HG03135 (cell line): Measurements from ENCODE around the gene RELT.

ENCODE experiments used
- ATAC-seq: cut with Tn5 transposase; IDR thresholded peaks from one replicate; pipeline ENCODE4 v1.9.1; 2021; ENCODE audit warnings: mild to moderate bottlenecking, moderate library complexity; ENCODE audit not compliant: unreplicated experiment

Gene RELT

DNA sequence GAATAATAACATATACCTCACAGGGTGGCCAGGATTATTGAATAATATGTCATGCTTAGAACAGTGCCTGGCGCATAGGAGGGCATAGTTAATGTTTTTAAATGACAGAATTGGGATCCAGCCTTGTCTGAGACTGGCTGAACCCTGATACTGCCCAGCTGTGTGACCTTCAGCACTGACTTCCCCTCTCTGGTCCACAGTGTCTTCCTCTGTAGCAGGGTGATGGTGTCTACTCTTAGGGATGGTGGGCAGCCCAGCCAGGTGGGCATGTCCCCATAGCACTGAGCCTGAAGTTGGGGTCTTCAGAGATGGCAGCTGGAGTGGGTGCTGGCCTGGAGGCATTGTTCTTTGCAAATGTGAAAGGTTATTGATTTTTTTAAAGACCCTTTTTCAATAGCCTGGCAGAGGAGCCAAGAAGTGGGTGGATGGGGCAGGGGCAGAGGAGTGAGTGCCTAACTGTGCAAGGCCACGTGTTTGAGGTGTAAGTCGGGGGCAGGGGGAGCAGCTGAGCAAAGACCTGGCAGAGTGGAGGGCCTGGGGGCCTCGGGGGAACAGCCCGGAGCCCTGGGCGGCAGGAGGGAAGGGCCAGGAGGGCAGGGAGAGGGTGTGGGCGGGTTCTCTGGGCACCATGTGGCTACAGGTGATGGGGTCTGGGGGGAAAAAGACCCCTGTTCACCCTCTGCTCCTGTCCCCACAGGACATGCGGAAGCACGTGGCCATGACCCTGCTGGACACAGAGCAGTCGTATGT is 29.8 kb upstream of the RELT start:
- ATAC-seq = no peak

DNA sequence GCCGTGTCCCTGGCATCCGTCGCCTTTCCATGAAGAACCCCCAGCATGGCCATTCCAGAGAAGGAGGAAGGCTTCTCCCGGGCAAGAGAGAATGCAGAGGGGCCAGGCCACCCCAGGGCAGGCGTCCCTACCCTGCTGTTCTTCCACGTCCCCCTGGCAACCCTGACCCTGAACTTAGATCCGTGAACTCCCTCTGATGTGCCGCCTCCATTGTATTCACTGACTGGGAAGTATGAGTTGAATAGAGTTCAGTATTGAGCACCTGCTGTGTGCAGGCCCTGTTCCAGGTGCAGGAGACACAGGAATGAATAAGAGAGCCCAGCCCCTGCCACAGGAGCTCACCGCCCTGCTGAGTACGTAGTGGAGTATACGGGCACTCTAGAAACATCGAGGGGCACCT is 29.1 kb upstream of the RELT start:
- ATAC-seq = no peak

DNA sequence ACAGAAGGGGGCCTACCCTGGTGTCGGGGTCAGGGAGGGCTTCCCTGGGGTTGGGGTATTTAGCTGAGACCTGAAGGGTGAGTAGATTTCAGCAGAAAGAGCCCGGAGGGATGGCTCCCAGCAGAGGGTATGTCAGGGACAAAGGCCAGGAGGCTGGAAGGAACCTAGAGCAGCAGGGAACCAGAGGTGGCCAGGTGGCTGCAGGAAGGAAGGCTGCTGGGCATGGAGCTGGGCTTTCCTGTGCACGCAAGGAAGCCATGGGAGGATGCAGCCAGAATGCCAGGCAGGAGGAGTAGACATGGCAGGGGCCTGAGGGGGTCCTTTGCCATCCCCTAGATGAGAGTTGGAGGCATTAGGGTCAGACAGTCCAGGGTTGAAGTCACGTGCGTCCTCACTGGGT is 27.4 kb upstream of the RELT start:
- no peak for ATAC-seq

DNA sequence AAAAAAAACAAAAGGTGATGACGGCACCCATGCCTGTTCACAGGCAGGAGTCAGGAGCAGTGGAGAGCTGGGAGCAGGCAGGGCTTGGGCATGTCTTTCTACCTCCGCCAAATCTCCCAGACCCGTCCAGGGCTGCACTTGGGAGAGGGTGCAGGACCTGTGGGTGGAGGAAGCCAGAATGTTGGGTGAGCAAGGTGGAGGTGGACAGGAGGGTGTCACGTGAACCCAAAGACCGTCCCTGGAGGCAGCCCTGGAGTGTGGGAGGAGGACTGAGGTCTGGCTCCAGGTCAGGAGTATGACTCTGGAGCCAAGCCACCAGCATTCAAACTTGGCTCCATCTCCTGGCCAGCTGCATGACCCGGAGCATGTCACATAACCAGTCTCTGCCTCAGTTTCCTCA is 26.6 kb upstream of the RELT start:
- ATAC-seq = no peak

DNA sequence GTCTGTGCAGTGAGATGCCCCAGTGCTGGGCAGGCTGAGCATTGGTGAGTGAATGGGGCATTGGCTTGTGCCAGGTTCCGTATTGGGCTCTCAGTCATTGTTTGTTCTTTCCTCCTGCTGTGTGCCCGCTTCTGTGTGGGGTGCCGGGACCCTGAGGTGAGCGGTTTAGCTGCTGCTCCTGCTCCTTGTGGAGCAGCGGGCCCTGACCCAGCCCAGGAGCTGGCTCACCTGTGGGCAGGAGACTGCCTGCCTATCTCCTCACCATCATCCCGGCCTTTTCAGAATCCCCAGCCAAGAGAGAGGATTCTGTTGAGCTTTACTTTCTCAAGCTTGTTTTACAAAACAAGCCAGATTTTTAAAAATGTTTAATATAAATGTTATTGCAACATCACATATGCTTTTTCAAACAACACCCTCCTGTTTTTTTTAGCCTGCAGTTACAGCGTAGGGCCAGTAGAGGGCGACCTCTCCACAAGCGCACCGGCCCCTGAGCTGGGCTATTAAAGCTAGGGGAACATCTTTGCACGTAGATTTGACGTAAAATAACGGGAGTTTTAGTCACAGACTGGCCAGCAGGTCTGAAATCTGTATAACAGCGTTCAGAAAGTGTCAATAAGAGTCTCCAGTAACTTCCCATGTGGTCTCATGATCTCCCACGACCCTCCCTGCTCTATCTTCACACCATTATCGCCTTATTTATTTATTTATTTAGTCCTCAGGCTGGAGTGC is 25.1 kb upstream of the RELT start:
- ATAC-seq = no peak

DNA sequence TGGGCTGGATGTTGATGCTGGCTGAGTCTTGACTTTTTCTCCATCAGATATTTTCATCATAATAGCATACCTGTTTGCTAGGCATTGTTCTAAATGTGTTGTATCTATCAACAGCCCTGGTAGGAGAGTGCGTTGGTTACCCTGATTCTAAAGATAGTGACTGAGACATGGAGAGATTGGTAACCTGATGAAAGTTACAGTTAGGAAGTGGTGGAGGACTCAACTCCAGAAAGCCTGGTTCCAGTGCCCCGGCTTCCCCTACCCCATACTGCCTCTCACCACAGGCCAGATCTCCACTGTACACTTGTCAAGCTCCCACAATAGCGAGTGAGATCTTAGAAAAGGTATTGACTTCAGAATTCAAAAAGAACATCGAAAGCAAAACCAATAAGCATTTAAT is 22.8 kb upstream of the RELT start:
- no peak for ATAC-seq

DNA sequence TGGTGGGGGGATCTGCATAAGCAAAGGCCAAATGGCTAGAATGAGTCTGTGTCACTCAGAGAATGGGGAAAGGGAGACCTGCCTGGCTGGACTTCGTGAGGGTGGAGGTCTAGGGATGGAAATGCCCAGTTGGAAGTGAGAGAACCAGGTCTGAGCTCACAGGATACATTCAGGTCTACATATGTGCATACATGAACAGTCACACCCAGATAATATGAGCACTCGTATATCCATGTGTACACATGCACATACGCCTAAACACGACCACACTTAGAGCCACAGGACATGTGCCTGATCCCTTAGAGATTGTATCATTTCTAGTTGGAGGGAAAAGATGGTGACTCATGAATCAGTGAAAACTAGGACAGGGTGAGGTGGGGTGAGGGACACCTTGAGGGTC is 21.1 kb upstream of the RELT start:
- ATAC-seq = no peak

DNA sequence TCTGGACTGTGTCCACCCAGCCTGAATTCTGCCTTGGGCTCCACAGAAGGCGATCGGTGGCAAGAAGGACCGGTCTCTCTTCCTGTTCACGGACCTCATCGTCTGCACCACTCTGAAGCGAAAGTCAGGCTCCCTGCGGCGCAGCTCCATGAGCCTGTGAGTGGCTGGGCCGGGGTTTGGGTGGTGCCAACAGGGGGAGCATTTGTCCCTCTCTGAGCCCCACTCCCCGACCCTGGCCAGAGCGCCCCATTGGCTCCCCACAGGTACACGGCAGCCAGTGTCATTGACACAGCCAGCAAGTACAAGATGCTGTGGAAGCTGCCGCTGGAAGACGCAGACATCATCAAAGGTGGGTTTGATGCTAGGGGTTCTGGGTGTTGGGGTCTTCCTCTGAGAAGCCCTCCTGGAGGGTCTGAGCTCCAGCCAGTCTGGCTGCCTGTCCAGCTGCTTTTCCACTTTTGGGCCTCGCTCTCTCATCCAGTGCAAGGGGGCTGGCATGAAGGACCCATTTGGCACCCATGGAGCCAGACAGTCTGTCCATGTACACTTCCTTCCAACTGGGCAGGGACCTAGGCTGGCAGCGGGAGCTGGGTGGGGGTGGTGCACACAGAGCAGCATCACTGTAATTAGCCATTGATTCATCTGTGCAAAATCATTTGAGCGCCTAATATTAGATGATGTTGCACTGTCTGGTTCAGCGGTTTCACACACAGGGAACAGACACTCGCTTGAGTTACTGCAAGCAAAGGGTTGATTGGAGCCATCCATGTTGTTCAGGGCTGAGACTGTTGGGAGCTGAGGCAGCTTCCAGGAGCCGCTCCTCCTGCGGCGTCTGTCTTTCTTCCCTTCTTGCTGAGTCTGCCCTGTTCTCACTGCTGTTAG is 19.0 kb upstream of the RELT start:
- no peak for ATAC-seq

DNA sequence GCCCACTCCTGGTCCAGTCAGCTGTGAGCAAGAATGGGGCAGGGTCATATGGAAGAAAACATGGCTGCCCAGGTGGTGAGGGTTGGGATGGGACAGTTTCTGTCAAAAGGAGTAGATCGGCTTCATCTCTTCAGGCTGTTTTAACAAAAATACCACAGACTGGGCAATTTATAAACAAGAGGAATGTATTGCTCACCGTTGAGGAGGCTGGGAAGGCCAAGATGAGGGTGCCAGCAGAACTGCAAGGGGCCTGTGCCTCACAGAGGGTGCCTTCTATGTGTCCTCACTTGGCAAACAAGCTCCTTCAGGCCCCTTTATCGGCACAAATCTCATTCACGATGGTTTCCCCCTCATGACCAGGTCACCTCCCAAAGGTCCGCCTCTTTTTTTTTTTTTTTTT is 18.1 kb upstream of the RELT start:
- no peak for ATAC-seq

DNA sequence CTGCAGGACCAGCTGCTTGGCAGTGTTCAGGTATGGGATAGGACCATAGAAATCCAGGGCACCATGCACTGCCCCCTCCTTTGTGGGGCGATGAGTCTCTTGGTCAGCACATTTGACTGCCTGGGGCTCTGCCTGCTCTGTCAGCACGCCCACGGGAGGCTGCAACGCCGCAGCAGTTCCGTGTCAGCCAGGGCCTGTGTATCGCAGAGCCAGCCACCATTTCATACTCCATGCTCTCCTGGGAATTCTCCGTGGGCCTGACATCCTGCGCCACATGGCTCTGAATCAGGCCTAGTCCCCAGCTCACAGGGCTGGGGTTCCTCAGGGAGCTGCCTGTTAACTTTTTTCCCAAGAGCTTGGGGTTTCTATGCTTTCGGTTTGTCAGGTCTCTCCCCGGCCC is 16.9 kb upstream of the RELT start:
- ATAC-seq = no peak

DNA sequence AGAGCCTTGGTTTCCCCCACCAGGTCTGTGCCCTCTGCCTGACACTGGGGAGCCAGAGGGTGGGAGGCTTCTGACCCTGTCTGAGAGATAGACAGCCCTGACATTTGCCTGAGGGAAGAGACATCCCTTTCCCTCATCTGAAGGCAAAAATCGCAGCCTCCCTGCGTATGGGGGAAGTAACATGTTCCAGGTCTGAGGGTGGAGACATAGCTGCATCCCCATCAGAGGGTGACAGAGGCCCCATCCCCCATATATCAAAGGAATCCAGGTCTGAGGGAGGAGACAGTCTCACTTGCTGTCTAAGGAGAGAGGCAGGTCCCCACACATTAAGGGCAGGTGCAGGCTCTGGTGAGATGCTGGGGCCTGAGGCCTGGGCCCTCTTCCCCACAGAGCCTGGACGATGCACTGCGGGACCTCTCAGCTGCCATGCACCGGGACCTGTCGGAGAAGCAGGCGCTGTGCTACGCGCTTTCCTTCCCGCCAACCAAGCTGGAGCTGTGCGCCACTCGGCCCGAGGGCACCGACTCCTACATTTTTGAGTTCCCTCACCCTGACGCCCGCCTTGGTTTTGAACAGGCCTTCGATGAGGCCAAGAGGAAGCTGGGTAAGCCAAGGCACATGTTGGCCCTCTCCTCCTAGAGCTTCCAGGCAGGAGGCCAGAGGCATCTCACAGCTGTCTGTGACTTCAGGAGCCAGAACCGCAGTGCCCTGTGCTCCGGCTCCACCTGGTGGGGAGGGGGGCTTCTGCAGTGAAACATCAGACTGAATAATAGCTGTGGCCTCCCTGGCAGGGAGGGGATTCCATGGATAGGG is 16.1 kb upstream of the RELT start:
- ATAC-seq = no peak

DNA sequence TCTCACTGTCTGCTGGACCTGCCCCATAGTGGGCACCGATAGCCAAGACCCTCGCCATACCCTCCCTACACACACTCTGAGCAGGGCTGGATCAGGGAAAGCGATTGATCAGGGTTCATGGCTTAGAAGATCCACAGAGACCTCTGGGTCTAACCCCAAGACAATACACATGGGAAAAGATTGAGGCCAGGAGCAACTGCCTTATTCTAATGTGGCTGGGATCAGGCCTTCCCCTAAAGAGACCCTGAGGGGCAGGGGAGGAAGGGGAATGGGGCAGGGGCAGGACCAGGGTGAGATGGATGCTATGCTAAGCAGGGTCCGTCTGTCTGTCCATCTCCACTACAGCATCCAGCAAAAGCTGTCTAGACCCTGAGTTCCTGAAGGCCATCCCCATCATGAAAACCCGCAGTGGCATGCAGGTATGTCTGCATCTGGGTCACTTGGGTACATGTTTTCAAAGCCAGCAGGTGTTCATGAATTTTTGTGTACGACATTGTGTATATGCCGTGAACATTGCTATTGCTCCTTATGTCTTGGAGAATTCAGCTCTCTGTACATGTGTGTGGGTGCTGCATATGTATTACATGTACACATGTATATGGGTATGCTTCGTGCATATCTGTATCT is 15.3 kb upstream of the RELT start:
- ATAC-seq = no peak

DNA sequence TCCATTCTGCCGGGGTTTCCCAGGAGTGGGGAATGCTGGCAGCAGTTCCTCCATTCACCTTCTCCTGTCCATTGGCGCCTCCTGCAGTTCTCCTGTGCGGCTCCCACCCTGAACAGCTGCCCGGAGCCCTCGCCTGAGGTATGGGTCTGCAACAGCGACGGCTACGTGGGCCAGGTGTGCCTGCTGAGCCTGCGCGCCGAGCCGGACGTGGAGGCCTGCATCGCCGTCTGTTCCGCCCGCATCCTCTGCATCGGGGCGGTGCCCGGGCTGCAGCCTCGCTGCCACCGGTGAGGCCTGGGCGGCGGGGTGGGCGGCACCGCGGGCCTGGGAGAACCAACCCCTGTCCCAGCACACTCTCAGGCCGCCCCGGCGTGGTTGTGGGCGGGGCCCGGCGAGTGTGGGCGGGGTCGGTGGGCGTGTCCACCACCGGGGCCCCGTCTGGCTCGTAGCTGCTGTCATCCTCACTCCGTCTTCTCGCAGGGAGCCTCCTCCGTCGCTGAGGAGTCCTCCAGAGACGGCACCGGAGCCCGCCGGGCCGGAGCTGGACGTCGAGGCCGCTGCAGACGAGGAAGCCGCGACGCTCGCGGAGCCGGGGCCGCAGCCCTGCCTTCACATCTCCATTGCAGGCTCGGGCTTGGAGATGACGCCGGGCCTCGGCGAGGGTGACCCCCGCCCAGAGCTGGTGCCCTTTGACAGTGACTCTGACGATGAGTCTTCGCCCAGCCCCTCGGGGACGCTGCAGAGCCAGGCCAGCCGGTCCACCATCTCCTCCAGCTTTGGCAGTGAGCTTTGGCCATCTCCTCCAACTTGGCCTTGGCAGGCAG is 14.0 kb upstream of the RELT start:
- no peak for ATAC-seq

DNA sequence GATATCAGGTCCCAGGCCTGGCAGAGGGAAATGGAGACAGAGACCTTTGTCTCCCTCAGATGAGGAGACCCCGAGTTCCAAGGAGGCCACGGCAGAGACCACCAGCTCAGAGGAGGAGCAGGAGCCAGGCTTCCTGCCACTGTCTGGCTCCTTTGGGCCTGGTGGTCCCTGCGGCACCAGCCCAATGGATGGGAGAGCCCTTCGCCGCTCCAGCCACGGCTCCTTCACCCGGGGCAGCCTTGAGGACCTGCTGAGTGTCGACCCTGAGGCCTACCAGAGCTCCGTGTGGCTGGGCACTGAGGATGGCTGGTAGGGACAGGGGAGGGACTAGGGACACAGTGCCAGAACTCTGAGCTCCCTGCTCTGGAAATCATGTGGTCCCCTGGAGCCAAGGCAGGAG is 13.1 kb upstream of the RELT start:
- no peak for ATAC-seq

DNA sequence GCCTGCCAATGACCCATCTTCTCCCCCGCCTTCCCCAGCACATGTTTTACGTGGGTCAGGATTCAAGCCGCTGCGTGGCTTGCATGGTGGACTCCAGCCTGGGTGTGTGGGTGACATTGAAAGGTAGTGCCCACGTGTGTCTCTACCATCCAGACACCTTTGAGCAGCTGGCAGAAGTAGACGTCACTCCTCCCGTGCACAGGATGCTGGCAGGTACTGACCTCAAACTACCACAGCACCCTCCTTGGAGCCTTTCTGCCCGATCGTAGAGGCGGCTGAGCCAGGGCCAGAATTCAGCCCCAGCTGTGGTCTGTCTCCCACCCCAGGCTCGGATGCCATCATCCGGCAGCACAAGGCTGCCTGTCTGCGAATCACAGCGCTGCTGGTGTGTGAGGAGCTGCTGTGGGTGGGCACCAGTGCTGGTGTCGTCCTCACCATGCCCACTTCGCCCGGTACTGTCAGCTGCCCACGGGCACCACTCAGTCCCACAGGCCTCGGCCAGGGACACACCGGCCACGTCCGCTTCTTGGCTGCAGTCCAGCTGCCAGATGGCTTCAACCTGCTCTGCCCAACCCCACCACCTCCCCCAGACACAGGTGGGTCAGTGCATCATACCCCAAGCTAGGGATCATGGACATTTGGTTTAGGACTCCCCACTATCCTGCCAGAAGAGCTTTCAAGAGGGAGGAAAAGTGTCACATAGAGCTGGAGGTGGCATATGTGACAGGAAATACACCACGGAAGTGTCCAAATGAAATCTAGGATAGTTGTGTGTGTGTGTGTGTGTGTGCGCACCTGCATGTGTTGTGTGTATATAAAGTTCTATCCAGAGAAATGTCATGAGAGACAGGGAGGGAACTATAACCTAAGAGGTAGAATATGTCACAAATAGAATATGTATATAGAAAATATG is 10.6 kb upstream of the RELT start:
- no peak for ATAC-seq

DNA sequence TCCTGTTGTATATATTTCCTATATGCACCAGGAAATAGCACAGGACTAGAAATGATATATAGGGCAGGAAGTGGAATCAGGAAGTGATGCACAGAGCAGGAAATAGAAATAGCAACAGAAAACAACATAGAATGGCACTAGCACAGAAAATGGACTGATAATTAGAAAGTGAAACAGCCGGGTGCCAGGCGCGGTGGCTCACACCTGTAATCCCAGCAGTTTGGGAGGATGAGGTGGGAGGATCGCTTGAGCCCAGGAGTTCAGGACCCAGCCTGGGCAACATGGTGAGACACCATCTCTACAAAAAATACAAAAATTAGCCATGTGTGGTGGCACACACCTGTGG is 10.0 kb upstream of the RELT start:
- ATAC-seq = no peak

DNA sequence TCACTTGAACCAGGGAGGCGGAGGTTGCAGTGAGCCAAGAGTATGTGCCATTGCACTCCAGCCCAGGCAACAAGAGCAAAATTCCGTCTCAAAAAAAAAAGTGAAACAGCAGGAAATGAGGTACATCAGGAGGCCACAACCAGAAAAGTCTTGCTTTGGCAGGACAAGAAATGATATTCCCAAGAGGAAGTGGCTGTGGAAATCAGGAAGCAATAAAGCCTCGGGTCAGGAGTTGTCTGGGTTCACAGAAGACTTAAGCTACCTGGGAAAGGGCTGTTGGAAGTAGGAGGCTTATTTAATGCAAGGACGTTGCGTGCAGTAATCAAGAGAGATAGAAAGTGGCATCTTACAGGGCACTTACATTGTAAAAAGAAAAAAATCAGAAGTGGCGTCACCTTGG is 9.2 kb upstream of the RELT start:
- ATAC-seq = no peak

DNA sequence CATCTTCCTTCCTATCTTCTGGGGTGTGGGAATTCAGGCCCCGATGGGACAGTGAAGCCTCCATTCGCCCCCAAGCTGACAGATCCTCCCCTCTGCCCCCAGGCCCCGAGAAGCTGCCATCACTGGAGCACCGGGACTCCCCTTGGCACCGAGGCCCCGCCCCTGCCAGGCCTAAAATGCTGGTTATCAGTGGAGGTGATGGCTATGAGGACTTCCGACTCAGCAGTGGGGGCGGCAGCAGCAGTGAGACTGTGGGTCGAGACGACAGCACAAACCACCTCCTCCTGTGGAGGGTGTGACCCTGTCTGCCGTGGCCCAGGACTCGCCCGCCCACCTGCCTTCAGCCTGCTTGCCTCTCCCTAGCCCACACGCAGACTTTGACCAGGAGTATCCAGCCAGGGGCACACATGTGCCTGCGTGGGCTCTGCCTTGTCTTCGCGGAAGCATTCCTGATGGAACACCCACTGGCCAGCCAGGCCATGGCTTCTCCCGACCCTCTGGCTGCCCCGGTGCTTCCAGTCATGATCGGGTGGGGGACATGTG is 8.6 kb upstream of the RELT start:
- ATAC-seq = no peak
